ENCODE measurements around the gene CRKL.
"Not testable (repeated sequence)": the region's sequence is repeated elsewhere in the genome, so short reads cannot be mapped to it uniquely, and the experiment has no call there.

The CRKL gene

GRCh38 chr22:20904008-20904979 is 12.9 kb upstream of the CRKL start:
- DNase-seq (ENCODE audit: extremely low read depth, low read depth) = peak; percentile 86
- TF ChIP-seq CTCF (IDR thresholded peaks at IDR 0.05; ENCODE audit: low read depth, low read length) = no peak

GRCh38 chr22:20904980-20905355 is 12.2 kb upstream of the CRKL start:
- TF ChIP-seq CTCF (IDR thresholded peaks at IDR 0.05; ENCODE audit: low read depth, low read length) = no peak

GRCh38 chr22:20905415-20906386 is 11.5 kb upstream of the CRKL start:
- DNase-seq (ENCODE audit: extremely low read depth, low read depth) = no peak
- no peak for TF ChIP-seq CTCF (IDR thresholded peaks at IDR 0.05; ENCODE audit: low read depth, low read length)

More at GRCh38 chr22:20904980-20905355, 12.2 kb upstream of the CRKL start:
- DNase-seq (ENCODE audit: extremely low read depth, low read depth) = no peak

- DNase-seq (ENCODE audit: extremely low read depth, low read depth) = no peak
- TF ChIP-seq CTCF (IDR thresholded peaks at IDR 0.05; ENCODE audit: low read depth, low read length) = no peak
Observed at GRCh38 chr22:20906387-20906767, 10.8 kb upstream of the CRKL start.

GRCh38 chr22:20908717-20909116 is 8.5 kb upstream of the CRKL start:
- not testable (repeated sequence) for DNase-seq (ENCODE audit: extremely low read depth, low read depth)

GRCh38 chr22:20909543-20910303 is 7.5 kb upstream of the CRKL start:
- no peak for TF ChIP-seq CTCF (IDR thresholded peaks at IDR 0.05; ENCODE audit: low read depth, low read length)
- no peak for DNase-seq (ENCODE audit: extremely low read depth, low read depth)

GRCh38 chr22:20912494-20912893 is 4.7 kb upstream of the CRKL start:
- no peak for TF ChIP-seq CTCF (IDR thresholded peaks at IDR 0.05; ENCODE audit: low read depth, low read length)
- no peak for DNase-seq (ENCODE audit: extremely low read depth, low read depth)

All from AG09319 (cell line).